Panc1 (cell line): ENCODE results near the gene SYCE3. TPM values are rescaled to one million over a fixed set of nuclear protein-coding genes. Genes with fewer than 3 reads are reported as not detected.
A peak's percentile ranks its signal among the peaks of the same experiment; 100 is the strongest.

Experiments used
- ATAC-seq: fragments of 200-7000 bp; cut with Tn5 transposase; 2 replicates; pipeline ENCODE4 v1.9.1; 2020; ENCODE audit warnings: mild to moderate bottlenecking, moderate library complexity
- BruUV-seq: library from RNA; stranded (reverse); fragments of 400-500 nt; replicated peaks from 2 replicates; lab custom pipeline; 2021; lab: Mats Ljungman, UMichigan
- CTCF ChIA-PET: fragments of 300-600 bp; sonication (Branson Sonifier 250); formaldehyde crosslinking; loops from one replicate; lab custom pipeline; 2022; ENCODE audit warnings: antibody characterized with exemption; lab: Charles Lee
- POLR2A ChIA-PET: fragments of 300-600 bp; sonication (Branson Sonifier 250); formaldehyde crosslinking; loops from one replicate; lab custom pipeline; 2022; ENCODE audit warnings: antibody characterized with exemption; lab: Charles Lee
- DNase-seq: peaks from one replicate; pipeline ENCODE4 v3.0.0-alpha.2; 2010; ENCODE audit warnings: low read depth, low spot score
- H3K27ac ChIP-seq: 2 replicates; pipeline ENCODE4 v1.5.1; 2011; ENCODE audit warnings: mild to moderate bottlenecking, low read length, inconsistent platforms
- H3K27me3 ChIP-seq: fragments of 200-500 bp; sonication (Bioruptor generic); 2 replicates; pipeline ENCODE4 v1.6.0; 2014; ENCODE audit warnings: low read length, inconsistent platforms; ENCODE audit not compliant: control insufficient read depth, insufficient read depth
- H3K36me3 ChIP-seq: fragments of 200-500 bp; sonication (Bioruptor generic); 2 replicates; pipeline ENCODE4 v1.5.1; 2014; ENCODE audit warnings: inconsistent platforms, mild to moderate bottlenecking, low read length, moderate library complexity; ENCODE audit not compliant: control insufficient read depth, insufficient read depth
- H3K4me1 ChIP-seq: 2 replicates; pipeline ENCODE4 v1.5.1; 2011; ENCODE audit warnings: inconsistent platforms, mild to moderate bottlenecking, low read length, moderate library complexity; ENCODE audit not compliant: control insufficient read depth, insufficient read depth
- H3K4me3 ChIP-seq, 2 experiments: 2 replicates each; pipeline ENCODE4 v1.5.1; 2011 to 2012; ENCODE audit warnings: low read depth in 2 of 2, low read length in 2 of 2, mild to moderate bottlenecking in 2 of 2, inconsistent platforms in 1 of 2, moderate library complexity in 1 of 2
- H3K9me3 ChIP-seq: fragments of 200-500 bp; sonication (Bioruptor generic); 2 replicates; pipeline ENCODE4 v1.5.1; 2014; ENCODE audit warnings: low read depth, mild to moderate bottlenecking, inconsistent platforms, low read length, moderate library complexity; ENCODE audit not compliant: control insufficient read depth, insufficient read depth
- POLR2AphosphoS5 ChIP-seq: IDR thresholded peaks from 2 replicates; pipeline ENCODE4 v1.6.1; 2012; ENCODE audit warnings: mild to moderate bottlenecking, low read depth, low read length, moderate library complexity
- REST ChIP-seq, 2 experiments: IDR thresholded peaks; 2 replicates each; pipeline ENCODE4 v1.6.1; 2011 to 2012; ENCODE audit warnings: low read depth in 2 of 2, control low read depth in 1 of 2, low read length in 1 of 2, mild to moderate bottlenecking in 1 of 2, moderate library complexity in 1 of 2; ENCODE audit not compliant: insufficient read depth in 1 of 2
- SIN3A ChIP-seq: IDR thresholded peaks from 2 replicates; pipeline ENCODE4 v1.6.1; 2012; ENCODE audit warnings: low read depth, mild to moderate bottlenecking, low read length, moderate library complexity, borderline replicate concordance; ENCODE audit not compliant: insufficient read depth
- TCF7L2 ChIP-seq: IDR thresholded peaks from 2 replicates; pipeline ENCODE4 v1.6.1; 2011; ENCODE audit warnings: mild to moderate bottlenecking, low read depth, low read length, inconsistent platforms
- in situ Hi-C: cut with HindIII; loops from 2 replicates; pipeline ENCODE4 v1.10.0; 2016; ENCODE audit warnings: low sequenced_read_pairs, low pct_unique_long_range_greater_than_20kb
- intact Hi-C: fragments of 100-400 bp; cut with micrococcal nuclease; formaldehyde crosslinking; loops from one replicate; pipeline ENCODE4 v1.10.0; 2022; ENCODE audit not compliant: unreplicated experiment
- total RNA-seq: library from RNA; stranded (reverse); gene quantifications from one replicate; pipeline ENCODE4 v1.2.1, GENCODE V29; 2021; ENCODE audit not compliant: unreplicated experiment
- TF ChIP-seq, protein P1 (sequence below): fragments of 450-650 bp; IDR thresholded peaks from 2 replicates; pipeline ENCODE4 v1.5.1; 2017; ENCODE audit warnings: mild to moderate bottlenecking

The SYCE3 gene
- total RNA-seq, 1 experiment from 2014 or later = not detected

GRCh38 chr22:50526834-50527801 is 35.6 kb downstream of the SYCE3 start:
- H3K36me3 ChIP-seq = no peaks in the 10 kb centered on the region; the same call in 1 of the 2 replicates
- POLR2A ChIA-PET = interaction anchor here (0.6 kb wide), 3 partner anchors 19 to 32 kb away, joined by 6 to 11 read pairs (median 10); partner anchors contain the start of gene NCAPH2
- BruUV-seq = TSS peak; percentile 76
- H3K9me3 ChIP-seq = no peaks in the 10 kb centered on the region
- CTCF ChIA-PET = no interaction called here
- H3K27ac ChIP-seq = peak overlapping the region; percentile 79
- H3K4me1 ChIP-seq = peaks cover 4% of the 10 kb centered on the region
- intact Hi-C loops = no loop called here
- DNase-seq (no peak), ATAC-seq (peak; percentile 58)
- peak overlapping the region; percentile 65 to 69 for H3K4me3 ChIP-seq
- in situ Hi-C loops = no loop called here
- H3K27me3 ChIP-seq = no peaks in the 10 kb centered on the region
- TF ChIP-seq, protein P1, sequence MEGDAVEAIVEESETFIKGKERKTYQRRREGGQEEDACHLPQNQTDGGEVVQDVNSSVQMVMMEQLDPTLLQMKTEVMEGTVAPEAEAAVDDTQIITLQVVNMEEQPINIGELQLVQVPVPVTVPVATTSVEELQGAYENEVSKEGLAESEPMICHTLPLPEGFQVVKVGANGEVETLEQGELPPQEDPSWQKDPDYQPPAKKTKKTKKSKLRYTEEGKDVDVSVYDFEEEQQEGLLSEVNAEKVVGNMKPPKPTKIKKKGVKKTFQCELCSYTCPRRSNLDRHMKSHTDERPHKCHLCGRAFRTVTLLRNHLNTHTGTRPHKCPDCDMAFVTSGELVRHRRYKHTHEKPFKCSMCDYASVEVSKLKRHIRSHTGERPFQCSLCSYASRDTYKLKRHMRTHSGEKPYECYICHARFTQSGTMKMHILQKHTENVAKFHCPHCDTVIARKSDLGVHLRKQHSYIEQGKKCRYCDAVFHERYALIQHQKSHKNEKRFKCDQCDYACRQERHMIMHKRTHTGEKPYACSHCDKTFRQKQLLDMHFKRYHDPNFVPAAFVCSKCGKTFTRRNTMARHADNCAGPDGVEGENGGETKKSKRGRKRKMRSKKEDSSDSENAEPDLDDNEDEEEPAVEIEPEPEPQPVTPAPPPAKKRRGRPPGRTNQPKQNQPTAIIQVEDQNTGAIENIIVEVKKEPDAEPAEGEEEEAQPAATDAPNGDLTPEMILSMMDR = no peak
- TF ChIP-seq SIN3A (peak; percentile 37; the same call in 1 of the 2 replicates), POLR2AphosphoS5 (peak; percentile 61; the same call in 1 of the 2 replicates), TCF7L2 (no peak)

- Histone ChIP-seq H3K36me3 (no peaks in the 10 kb centered on the region; the same call in 1 of the 2 replicates), H3K9me3 (no peaks in the 10 kb centered on the region), H3K4me1 (peaks cover 4% of the 10 kb centered on the region), H3K27me3 (no peaks in the 10 kb centered on the region), H3K27ac (peak overlapping the region; percentile 79; the same call in 1 of the 2 replicates), H3K4me3 (peak overlapping the region; percentile 65 to 69)
- POLR2A ChIA-PET = interaction anchor here (0.6 kb wide), 1 partner anchor 173 kb away, joined by 3 read pairs; no protein-coding TSS in a partner anchor
- intact Hi-C loops = no loop called here
- in situ Hi-C loops = no loop called here
- no peak for DNase-seq
- ATAC-seq = peak; percentile 37
- CTCF ChIA-PET = interaction anchor here (0.8 to 1.4 kb wide), 4 partner anchors 9 to 94 kb away, joined by 3 to 12 read pairs (median 10); partner anchors contain the start of genes LMF2 and NCAPH2
- BruUV-seq = no TSS peak
- TF ChIP-seq SIN3A (peak; percentile 49; the same call in 1 of the 2 replicates), POLR2AphosphoS5 (peak; percentile 47; the same call in 1 of the 2 replicates), REST (IDR thresholded peaks at IDR 0.05; ENCODE audit: insufficient read depth in 1 of 2, low read depth in 2 of 2, low read length in 1 of 2) (no peak)
- TF ChIP-seq, protein P1 = peak; percentile 82
These were observed 36.4 kb downstream of the SYCE3 start for GRCh38 chr22:50526108-50526833.
